C4-2B (cell line): Measurements from ENCODE around the gene FAM124A.

Experiments used
- CTCF ChIP-seq: fragments of 450-650 bp; conservative IDR thresholded peaks from 2 replicates; pipeline ENCODE4 v1.5.1; 2017; ENCODE audit warnings: mild to moderate bottlenecking
- ZFX ChIP-seq: fragments of 450-650 bp; IDR thresholded peaks from 2 replicates; pipeline ENCODE4 v1.6.1; 2017

- TF ChIP-seq CTCF (no peak), ZFX (no peak)
Measured at GRCh38 chr13:51329606-51330005, 107.4 kb downstream of the FAM124A start.
